Stimulated activated CD4-positive, alpha-beta T cell treated with anti-CD3 and anti-CD28 coated beads, TNF-alpha, amount 100 ng/mL, for 4 hours (primary cell): ENCODE measurements around the gene AFAP1.
A peak's percentile ranks its signal among the peaks of the same experiment; 100 is the strongest.

Experiments
- DNase-seq, 3 experiments: peaks; one replicate each; pipeline ENCODE4 v3.0.0-alpha.2; 2020; ENCODE audit warnings: low read depth in 3 of 3

AFAP1 gene

GRCh38 chr4:7967501-7968261 lies 28.0 kb upstream of the AFAP1 start:
- DNase-seq: no peak

GRCh38 chr4:7967063-7967440 lies 27.4 kb upstream of the AFAP1 start:
- no peak for DNase-seq

DNA sequence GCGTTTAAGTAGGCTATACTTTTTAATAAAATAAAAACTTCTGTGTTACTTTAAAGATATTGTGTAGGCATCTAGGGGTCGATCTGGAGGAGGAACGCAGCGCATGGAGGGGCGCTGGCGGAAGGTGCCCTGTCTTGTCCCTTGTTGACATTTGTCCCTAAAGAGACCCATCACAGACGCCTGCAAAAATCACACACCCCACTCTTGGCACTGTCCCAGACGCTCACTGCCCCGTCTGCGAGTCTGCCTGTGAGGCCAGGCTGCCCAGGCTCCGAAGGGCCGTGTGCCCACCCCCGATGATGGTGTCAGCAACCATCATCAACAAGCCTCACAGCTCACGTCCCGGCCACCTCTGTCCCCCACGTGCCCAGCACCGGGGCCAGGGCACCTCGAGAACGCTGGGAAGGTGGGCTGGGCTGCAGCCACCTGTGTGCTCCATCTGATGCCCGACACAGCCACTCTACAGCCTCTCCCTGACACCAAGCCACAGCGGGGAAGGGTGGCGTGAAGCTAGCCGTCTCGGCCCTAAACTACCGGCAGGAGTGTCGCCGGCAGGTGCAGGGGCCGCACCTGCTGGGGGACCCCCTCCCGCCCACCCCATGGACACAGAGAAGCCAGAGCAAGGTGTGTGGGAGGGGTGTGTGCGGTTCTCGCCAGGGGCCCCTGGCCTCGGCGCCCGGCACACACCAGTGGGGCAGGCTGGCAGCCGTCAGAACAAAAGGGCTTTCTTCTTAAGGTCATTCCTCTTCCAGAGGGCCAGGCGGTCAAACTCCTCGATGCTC lies 26.8 kb upstream of the AFAP1 start:
- no peak for DNase-seq

- DNase-seq: peak in 1 of 3 experiments; percentile 30
Measured at GRCh38 chr4:7964890-7965662, 25.4 kb upstream of the AFAP1 start.

DNA sequence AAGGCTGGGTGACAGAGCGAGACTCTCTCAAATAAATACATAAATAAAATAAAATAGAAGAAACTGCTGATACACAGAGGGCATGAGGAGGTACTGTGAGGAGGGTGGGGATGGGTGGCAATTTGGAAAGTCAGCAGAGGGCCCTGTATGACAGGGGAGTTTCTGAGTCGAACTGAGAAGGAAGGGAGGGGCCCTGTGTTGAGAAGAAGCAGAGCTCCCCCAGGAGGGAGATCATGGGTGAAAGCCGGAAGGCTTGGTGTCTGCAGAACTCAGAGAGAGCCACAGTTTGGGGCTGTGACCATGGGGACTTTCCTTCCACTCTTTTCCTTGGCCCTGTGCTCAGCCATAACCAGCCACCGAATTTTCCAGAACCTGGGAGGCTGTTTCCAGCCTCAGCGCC lies 24.8 kb upstream of the AFAP1 start:
- DNase-seq: no peak

DNA sequence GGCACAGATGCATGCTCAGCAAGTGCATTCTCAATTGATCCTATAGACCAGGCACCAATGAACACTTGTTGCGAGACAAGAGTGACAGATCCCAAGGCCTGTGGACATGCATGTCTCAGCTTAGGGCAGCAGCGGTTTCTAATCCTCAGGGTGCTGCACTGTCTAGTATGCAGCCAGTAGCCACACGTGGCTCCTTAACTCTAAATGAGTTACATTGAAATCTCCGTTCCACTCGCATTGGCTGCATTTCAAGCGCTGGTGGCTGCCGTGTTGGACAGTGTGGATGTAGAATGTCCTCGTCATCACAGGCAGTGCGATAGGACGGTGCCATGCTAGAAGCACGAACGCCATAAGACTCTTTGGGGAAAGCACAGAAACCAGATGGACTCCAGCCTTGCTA lies 24.0 kb upstream of the AFAP1 start:
- no peak for DNase-seq

DNA sequence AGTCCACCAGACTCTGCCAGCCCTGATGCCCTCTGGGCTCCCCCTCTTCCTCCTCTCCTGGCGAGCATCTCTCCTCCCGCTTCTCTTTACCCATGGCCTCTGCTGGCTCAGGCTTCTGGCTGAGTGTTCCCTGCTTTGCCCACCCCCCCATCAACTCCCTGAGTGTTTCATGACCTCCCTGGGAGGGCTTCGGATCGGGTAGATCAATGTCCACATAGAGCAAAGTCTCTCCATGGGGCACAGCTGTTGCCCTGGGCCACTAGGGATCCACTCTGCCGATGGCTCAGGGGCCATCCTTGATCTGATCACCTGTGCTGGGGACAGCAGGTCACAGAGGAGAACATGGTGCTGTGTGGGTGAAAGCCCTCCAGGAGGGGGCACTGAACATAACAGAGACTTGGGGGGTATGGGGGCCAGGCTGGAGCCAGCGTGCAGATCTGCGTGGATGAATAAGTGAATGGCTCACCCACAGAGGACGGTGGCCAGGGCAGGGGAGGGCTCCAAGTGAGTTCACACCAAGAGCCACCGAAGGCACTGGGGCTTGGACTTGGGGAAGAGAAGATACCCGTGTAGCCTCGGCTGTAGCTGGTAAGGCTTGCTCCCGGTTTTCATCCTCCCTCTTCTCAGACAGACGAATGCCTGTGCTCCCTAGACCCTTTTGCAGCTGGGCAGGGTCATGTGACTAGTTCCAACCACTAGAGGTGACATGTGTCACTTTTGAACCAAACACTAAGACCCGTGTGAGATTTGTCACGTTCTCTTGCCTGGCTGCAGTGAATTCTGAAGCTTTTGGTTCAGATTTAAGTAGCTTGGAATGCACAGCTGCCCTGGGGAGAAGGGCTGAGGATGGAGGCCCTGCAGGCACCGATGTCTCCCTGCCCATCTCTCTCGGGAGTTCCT lies 23.2 kb upstream of the AFAP1 start:
- no peak for DNase-seq

DNA sequence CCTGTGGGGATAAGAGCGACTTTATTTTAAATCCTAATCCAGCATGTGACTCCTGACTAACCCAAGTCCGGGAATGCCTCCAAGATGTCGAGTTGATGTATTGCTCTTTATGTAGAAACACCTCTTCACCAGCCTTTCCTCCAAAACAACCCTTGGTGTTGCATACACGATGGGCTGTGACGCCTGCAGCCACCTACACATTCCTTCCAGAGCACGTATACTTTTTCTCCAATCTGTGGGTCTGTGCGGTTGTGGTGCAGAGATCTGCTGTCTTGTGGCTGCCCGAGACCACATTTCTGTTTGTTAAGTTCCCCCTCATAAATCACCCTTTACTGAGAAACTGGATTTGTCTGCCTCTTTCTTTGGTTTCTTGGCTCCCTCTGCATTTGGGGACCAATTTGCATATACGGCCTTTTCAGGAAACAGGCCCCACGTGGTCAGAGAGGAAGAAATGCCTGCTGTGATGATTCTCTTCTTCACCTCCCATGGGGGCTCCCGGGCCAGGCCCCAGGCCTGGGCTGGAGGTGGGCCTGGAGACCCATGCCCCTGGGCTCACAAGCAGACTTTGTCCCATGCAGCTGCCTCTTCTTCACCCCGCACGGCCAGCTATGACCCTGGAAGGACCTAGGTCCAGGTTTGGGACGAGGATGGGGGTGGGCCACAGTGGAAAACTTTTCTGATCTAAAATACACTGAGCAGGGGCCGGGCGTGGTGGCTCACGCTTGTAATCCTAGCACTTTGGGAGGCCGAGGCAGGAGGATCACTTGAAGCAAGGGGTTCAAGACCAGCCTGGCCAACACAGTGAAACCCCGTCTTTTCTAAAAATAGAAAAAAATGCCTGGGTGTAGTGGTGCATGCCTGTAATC lies 21.4 kb upstream of the AFAP1 start:
- peak in 2 of 3 experiments; percentile 32 to 38 for DNase-seq

GRCh38 chr4:7960017-7960789 lies 20.5 kb upstream of the AFAP1 start:
- no peak for DNase-seq

GRCh38 chr4:7959078-7959477 lies 19.4 kb upstream of the AFAP1 start:
- no peak for DNase-seq

DNA sequence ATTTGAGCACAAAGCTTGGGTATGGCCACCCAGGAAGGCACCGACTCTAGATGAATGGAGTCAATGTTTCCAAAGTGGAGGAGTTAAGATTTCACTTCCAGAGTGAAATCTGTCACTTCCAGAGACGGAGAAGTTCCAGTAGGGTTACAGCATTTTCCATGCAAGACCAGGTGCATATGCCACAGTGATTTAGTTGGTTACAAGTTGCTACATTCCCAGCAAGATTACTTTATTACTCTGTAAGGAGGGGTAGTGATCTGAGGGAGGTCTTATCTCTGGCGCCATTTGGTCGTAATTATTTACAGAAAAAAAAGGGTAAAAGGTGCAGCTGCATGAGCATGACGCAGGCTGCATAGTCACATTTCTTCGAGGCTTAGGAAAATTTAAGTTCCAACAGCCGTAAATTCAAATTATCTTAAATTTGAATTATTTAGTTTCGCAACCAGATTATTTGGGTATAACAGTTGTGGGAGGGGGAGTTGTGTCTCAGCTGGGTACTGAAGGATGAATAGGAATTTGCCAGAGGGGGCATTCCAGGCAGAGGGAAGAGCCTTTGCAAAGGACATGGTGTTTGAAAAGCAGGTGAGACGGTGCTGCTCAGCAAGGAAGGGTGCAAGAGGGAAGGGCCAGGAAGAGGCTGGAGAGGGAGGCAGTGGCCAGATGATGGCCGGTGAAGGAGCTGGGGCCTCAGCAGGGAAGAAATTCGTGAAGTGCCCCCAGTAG lies 17.4 kb upstream of the AFAP1 start:
- DNase-seq: no peak

DNA sequence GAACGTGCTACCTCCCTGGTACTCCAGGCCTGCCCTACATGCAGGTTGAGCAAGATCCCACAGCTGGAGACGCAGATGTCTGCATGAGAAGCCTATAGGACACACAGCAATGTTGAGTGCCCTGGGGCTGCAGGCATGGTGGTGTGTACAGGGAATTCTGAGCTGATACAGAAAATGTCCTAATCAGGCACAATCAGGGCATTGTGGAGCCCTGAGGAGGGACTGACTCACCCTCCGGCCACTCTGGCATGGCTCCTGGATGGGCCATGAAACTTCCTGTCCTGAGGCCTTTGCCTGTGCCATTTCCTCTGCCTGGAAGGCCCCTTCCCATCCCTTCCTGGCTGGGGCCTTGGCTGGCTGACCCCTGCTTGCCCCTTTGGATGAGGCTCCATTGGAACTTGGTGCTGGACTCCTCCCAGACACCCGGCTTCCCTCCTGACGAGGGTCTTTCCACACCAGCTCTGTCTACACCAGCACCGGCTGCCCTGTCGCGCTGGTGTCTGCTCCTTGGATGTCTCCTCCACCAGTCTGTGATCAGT lies 16.7 kb upstream of the AFAP1 start:
- DNase-seq: no peak

- no peak for DNase-seq
Measured at GRCh38 chr4:7955393-7955792, 15.7 kb upstream of the AFAP1 start.

DNA sequence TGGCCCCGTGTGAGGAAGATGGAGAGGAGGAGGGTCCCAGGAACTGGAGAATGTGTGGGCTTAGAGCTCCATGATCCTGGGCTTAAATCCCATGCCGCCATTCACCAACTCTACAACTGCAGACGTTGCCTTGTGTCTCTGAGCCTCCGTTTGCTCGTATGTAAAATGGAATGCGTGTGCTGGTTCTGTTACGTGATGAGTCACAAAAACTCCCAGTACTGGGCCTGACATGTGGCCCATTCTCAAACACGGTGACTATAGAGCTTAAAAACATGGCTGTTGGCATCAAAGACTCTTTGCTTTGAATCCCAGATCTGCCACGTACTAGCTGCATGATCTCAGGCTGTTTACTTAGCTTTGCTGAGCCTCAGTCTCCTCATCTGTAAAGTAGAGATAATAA lies 13.0 kb upstream of the AFAP1 start:
- DNase-seq: no peak

GRCh38 chr4:7950301-7951092 lies 10.8 kb upstream of the AFAP1 start:
- no peak for DNase-seq

DNA sequence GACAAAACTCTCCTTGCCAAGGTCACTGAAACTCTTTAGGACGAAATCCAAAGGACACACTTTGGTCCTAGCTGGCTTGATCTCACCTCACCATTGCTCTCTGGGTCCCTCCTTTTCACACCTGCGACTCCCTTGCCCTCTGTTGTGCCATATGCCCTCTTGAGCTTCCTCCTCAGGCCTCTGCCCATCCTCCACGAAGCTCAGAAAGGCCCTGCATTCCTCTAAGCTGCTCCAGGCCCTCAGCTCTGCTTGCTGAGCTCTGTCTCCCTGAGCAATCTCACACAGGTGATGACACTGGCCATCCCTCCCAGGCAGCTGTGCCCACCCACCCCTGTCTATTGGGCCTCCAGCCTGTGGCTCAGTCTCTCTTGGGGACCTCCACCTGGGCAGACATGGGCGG lies 10.1 kb upstream of the AFAP1 start:
- no peak for DNase-seq

DNA sequence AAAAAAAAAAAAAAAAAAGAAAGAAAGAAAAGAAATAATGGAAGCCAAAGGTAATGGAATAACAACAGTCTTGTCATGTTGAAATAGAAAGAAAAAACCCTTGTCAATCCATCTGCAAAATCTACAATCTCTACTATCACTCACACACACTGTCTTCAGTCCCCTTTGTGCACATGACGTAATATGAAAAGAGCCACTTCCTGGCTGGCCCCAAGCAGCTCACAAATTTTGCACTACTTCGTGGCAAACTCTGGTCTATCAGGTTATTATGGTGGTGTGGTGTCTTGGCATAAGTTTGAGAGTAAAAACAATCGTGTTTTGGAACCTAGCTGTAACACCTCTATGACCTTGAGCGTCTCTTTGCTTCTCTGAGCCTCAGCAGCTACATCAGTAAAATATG lies 8.3 kb upstream of the AFAP1 start:
- DNase-seq: no peak
